Measurements from ENCODE around the gene EXTL1.

GRCh38 chr1:26075421-26076144, 54.0 kb downstream of the EXTL1 start:
- TF ChIP-seq, protein P1, sequence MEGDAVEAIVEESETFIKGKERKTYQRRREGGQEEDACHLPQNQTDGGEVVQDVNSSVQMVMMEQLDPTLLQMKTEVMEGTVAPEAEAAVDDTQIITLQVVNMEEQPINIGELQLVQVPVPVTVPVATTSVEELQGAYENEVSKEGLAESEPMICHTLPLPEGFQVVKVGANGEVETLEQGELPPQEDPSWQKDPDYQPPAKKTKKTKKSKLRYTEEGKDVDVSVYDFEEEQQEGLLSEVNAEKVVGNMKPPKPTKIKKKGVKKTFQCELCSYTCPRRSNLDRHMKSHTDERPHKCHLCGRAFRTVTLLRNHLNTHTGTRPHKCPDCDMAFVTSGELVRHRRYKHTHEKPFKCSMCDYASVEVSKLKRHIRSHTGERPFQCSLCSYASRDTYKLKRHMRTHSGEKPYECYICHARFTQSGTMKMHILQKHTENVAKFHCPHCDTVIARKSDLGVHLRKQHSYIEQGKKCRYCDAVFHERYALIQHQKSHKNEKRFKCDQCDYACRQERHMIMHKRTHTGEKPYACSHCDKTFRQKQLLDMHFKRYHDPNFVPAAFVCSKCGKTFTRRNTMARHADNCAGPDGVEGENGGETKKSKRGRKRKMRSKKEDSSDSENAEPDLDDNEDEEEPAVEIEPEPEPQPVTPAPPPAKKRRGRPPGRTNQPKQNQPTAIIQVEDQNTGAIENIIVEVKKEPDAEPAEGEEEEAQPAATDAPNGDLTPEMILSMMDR (IDR thresholded peaks at IDR 0.05 in 2 of 3, conservative IDR thresholded peaks at IDR 0.05 in 1 of 3; ENCODE audit: control insufficient read depth in 2 of 3, extremely low read depth in 1 of 3, insufficient read depth in 1 of 3, low read depth in 3 of 3, low read length in 3 of 3): no peak
- no peak for TF ChIP-seq EP300 (IDR thresholded peaks at IDR 0.05; ENCODE audit: borderline replicate concordance in 1 of 2, control insufficient read depth in 1 of 2, low read depth in 2 of 2, low read length in 2 of 2)
- TF ChIP-seq NR2C2 (IDR thresholded peaks at IDR 0.05; ENCODE audit: borderline replicate concordance, control insufficient read depth, insufficient read length, low read depth): no peak
- TF ChIP-seq, protein P2, sequence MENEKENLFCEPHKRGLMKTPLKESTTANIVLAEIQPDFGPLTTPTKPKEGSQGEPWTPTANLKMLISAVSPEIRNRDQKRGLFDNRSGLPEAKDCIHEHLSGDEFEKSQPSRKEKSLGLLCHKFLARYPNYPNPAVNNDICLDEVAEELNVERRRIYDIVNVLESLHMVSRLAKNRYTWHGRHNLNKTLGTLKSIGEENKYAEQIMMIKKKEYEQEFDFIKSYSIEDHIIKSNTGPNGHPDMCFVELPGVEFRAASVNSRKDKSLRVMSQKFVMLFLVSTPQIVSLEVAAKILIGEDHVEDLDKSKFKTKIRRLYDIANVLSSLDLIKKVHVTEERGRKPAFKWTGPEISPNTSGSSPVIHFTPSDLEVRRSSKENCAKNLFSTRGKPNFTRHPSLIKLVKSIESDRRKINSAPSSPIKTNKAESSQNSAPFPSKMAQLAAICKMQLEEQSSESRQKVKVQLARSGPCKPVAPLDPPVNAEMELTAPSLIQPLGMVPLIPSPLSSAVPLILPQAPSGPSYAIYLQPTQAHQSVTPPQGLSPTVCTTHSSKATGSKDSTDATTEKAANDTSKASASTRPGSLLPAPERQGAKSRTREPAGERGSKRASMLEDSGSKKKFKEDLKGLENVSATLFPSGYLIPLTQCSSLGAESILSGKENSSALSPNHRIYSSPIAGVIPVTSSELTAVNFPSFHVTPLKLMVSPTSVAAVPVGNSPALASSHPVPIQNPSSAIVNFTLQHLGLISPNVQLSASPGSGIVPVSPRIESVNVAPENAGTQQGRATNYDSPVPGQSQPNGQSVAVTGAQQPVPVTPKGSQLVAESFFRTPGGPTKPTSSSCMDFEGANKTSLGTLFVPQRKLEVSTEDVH (IDR thresholded peaks at IDR 0.05; ENCODE audit: low read depth, partially characterized antibody): no peak

Data from GM12878 (cell line).